K562 treated with DMSO at 1 percent for 24 hours (cell line): ENCODE results near the gene SLC9A5. TPM values are rescaled to one million over a fixed set of nuclear protein-coding genes. Genes with fewer than 3 reads are reported as not detected.

Experiments used
- total RNA-seq: library from RNA; unstranded; fragments of 300-600 nt; gene quantifications from 2 replicates; pipeline ENCODE4 v1.2.3, GENCODE V29; 2022; ENCODE audit warnings: low read depth; ENCODE audit not compliant: insufficient read depth

The SLC9A5 gene
- 2.0 and 2.4 TPM in 2 replicates for total RNA-seq

DNA sequence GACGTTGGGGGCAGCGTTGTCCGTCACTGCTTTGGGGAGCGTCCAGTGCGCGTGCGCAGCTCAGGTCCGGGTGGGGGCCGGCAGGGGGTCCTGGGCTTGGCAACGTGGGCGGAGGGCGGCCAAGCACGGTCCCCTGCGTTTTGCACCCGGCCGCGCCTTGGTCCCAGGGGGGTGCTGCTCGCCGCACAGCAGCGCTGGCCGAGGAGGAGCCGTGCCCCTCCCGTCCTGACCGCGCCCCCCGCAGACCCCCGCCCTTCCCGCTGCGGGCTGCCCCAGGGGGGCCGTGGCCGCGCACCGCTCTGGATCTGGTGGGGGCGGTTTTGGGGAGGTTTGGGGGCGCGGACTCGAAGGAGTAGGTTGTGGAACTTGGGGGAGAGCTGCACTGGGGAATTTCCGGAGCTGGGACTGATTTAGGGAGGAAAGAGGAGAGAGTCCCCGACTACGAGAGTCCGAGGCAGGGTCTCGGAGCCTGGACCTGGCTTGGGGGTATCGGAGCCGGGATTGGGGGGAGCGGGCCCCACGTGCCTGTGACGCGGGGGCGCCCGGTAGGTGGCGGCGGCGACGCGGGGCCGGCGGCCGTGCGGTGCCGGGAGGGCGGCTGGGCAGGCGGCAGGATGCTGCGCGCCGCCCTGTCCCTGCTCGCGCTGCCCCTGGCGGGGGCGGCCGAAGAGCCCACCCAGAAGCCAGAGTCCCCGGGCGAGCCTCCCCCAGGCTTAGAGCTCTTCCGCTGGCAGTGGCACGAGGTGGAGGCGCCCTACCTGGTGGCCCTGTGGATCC is at the start of gene SLC9A5:
SLC9A5 (plus strand) TSS at position 579 of the 777 bp plus-strand sequence; CDS start at position 615, 36 bp downstream.

DNA sequence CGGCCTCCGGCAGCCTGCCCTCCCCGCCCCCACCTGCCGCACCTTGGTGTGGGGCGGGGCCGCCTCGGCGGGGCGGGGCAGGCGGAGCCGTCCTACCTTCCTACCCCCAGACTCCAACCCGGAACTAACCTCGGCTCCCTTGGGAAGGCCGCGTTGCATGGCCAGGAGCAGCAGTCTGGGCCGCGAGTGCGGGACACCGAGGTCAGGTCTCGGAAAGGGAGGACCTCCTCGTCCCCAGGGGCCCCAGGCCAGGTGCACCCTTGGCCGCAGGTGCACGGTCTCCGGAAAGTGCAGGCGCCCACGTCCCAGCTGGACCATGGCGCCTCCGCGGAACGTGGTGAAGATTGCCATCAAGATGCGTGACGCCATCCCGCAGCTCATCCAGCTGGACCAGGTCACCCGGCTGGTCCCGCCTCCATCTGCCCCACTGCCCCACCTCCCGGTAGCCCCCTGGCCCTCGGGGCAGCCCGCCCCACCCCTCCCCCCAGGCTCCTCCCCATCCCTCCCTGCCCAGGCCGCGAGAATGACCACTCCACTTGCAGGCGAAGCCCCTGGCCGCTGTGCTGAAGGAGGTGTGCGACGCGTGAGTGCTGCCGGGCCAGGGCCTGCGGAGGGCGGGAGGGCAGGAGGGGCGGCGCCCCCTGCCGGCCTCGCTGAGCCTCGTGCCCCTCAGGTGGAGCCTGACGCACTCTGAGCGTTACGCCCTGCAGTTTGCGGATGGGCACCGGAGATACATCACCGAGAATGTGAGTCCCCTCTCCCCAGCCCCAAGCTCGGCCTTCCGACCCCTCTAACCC is 49.6 kb upstream of the SLC9A5 start, which contains the start of gene ELMO3:
ELMO3 (plus strand) TSS at position 121 of the 797 bp plus-strand sequence; CDS start at position 317, 196 bp downstream.

DNA sequence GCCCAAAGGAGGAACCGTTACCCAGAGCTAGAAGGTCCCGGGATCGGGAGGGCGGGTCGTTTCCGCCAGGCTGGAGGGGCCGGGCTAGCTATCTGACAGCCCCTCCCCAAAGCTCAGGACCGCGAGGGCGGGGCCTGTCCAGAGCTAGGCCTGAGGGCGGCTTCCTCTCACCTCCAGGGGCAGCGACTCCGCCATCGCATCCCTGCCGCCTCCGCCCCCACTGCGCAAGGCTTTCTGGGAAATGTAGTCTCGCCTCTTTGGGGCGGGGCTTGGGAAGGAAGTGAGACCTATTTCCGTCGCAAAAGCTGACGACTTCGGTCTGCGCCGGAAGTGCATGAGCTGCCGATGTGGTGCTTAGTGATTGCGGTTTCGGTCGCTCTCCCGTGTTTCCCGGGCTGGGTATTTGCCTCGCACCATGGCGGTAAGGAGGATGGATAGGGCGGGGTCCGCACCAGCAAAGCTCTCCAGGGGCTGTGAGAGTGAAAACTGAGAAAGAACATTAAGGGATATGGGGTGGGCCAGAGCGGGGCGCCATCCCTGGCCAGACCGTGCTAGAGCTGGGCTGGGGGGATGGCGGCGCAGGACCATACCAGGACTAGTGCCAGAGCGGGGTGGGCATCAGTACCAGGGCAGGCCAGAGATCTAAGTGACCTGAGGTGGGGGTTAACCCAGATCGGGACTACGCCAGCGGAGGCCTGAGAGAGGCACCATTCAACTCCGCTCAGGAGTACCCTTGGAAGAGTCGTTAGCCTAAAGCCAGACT is 21.8 kb upstream of the SLC9A5 start, which contains the start of gene TMEM208:
TMEM208 (plus strand) TSS at position 327 of the 763 bp plus-strand sequence; CDS start at position 416, 89 bp downstream.

DNA sequence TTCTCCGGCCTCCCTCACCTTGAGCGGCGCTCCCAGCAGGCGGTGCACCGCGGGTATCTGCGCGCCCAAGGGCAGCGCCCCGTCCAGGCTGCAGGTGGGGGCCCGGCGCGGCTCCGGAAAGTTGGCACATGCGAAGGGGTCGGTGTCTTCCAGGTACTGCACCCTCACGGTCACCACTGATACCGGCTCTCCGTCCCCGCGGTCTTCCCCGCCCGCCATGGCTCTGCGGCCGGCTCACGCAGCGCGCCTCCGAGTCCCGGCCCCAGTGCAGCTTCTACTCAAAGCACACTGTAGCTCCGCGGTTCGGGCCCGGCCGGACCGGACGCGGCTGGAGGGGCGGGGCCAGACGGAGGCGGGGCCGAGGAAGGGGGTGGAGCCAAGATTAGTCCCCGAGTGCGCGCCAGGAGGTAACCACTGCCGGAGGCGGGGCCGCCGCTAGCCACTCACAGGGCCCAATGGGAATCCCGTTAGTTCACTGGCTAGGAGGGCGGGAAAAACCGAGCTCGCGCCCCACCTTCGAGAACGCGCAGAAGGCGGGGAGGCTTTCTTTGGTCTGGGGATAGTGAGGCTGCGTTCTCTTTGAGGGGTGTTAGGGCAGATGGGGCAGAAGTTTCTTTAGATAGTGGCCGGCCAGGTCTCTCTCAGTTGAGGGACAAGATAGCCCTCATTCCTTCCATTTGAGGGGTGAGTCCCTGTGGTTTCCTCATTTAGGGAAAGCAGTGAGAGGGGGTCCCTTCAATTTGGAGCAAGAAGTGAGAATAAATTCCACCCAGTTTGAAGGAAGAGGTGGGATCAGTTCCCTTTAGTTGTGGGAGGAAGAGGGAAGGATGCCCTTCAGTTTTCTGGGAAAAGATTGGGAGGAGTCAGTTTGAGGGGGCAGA is 1.3 kb upstream of the SLC9A5 start, which contains the start of gene FHOD1:
FHOD1 (minus strand) TSS at position 290 of the 881 bp plus-strand sequence; CDS start at position 219, 71 bp downstream.

DNA sequence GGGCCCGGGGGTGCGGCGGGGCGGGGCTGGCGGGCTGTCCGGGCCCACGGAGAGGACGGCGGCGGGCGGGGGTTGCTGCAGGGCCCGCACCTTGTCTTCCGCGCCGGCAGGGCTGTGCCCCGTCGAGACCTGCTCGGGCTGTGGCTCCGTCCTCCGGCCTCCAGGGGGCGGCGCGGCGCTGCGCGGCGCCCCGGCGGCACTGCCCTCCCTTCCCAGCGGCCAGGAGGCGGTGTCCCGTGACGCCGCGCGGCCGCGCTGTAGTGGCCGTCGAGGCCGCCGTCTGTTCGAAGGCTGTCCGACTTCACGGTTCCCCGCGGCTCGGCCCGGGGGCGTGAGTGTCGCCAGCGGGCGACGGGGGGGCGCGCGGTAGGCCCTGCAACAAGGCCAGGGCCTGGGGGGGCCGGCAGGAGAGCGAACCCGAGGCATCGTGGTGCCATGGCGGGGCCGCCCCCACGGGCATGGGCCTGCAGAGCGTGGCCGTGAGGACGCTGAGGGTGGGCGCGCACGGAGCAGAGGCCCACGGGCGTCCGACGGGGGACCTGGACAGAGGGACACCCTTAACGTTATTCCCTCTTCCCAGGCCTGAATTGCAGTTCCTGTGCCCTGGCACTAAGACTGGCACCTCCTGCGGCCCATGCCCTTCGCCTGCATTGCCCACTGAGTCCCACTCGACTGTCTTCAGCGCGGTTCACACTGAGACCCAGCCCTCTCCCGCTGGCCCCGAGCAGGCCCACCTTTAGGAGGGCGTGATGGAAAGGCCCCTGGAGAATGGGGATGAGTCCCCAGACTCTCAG is 30.7 kb downstream of the SLC9A5 start, which contains the start of gene PLEKHG4:
PLEKHG4 (plus strand) TSS at position 237 of the 794 bp plus-strand sequence; CDS start at position 750, 513 bp downstream.

Other genes with a start within 250 kb of the SLC9A5 start
- gene CBFB, start 219.8 kb upstream of the SLC9A5 start, total RNA-seq: 74.8 and 77.4 TPM in 2 replicates
- 9.1 and 12.1 TPM in 2 replicates for gene PHAF1, start 139.0 kb upstream of the SLC9A5 start, total RNA-seq
- gene B3GNT9, start 98.0 kb upstream of the SLC9A5 start, total RNA-seq: 8.1 and 8.9 TPM in 2 replicates
- 65.4 and 73.5 TPM in 2 replicates for gene TRADD, start 89.1 kb upstream of the SLC9A5 start, total RNA-seq
- 20.0 and 26.4 TPM in 2 replicates for gene FBXL8, start 89.0 kb upstream of the SLC9A5 start, total RNA-seq
- 16.5 and 21.1 TPM in 2 replicates for gene HSF4, start 84.2 kb upstream of the SLC9A5 start, total RNA-seq
- 23.2 and 28.7 TPM in 2 replicates for gene NOL3, start 78.4 kb upstream of the SLC9A5 start, total RNA-seq
- gene MATCAP1, start 65.0 kb upstream of the SLC9A5 start, total RNA-seq: 27.3 and 27.5 TPM in 2 replicates
- 0.37 TPM in 1 of 2 replicates, not detected in the other for gene EXOC3L1, start 58.8 kb upstream of the SLC9A5 start, total RNA-seq
- gene E2F4, start 56.8 kb upstream of the SLC9A5 start, total RNA-seq: 92.4 and 95.4 TPM in 2 replicates
- 3.3 and 4.0 TPM in 2 replicates for gene ELMO3, start 49.8 kb upstream of the SLC9A5 start, total RNA-seq
- gene TMEM208, start 21.8 kb upstream of the SLC9A5 start, total RNA-seq: 64.1 and 69.2 TPM in 2 replicates
- gene FHOD1, start 1.5 kb upstream of the SLC9A5 start, total RNA-seq: 49.4 and 55.6 TPM in 2 replicates
- gene PLEKHG4, start 30.6 kb downstream of the SLC9A5 start, total RNA-seq: 22.7 and 31.6 TPM in 2 replicates
- 0.22 and 2.7 TPM in 2 replicates for gene KCTD19, start 77.8 kb downstream of the SLC9A5 start, total RNA-seq
- 0.15 TPM in 1 of 2 replicates, not detected in the other for gene LRRC36, start 77.8 kb downstream of the SLC9A5 start, total RNA-seq
- gene TPPP3, start 144.5 kb downstream of the SLC9A5 start, total RNA-seq: 0.61 TPM in 1 of 2 replicates, not detected in the other
- gene ZDHHC1, start 167.5 kb downstream of the SLC9A5 start, total RNA-seq: 0.24 and 0.64 TPM in 2 replicates
- gene HSD11B2, start 182.1 kb downstream of the SLC9A5 start, total RNA-seq: 0.28 TPM in 1 of 2 replicates, not detected in the other
- 204 and 205 TPM in 2 replicates for gene ATP6V0D1, start 232.2 kb downstream of the SLC9A5 start, total RNA-seq
- gene AGRP, start 234.6 kb downstream of the SLC9A5 start, total RNA-seq: not detected in 2 replicates